ENCODE results near the gene RAX.

RAX gene

DNA sequence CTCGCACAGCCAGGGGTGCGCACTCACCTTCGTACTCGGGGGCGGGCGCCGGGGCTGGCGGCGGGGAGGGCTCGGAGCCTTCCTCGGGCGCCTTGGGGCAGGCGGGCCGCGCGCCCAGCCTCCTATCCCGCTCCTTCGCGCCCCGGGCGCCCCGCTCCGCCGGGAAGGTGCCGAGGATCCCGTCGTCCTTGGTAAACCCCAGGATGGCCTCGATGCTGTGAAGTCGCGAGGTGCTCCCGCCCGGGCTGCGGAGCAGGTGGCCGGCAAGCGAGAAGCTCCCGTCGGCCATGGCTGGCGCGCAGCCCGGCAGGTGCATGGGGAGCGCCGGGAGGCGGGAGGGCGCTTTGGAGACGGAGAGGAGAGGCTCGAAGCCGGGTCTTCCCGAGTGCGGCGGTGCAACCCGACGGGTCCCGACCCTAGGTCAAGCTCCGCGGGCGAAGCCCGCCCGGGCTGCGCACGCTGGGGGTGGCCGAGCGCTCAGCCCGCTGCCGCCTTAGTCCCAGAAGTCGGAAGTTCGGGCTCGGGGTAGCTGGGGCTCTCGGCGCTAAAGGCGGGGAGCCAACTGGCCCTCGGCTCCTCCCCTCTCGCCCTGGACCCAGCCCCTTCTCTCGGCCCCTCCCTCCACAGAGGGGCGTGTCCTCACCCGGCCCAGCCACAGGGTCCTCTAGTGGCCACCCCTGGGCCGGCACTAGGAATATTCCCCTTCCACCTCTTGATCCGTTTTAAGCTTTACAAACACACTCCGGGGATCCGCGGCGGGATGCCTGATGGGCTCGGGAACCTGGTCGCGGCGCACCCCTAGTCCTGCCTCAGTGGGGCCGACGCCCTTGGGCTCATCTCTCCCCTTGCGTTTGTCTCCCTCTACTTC lies at the start of gene RAX:
RAX (minus strand) TSS at position 564 of the 868 bp plus-strand sequence; CDS start at position 316, 248 bp downstream.
- no peak for DNase-seq

DNA sequence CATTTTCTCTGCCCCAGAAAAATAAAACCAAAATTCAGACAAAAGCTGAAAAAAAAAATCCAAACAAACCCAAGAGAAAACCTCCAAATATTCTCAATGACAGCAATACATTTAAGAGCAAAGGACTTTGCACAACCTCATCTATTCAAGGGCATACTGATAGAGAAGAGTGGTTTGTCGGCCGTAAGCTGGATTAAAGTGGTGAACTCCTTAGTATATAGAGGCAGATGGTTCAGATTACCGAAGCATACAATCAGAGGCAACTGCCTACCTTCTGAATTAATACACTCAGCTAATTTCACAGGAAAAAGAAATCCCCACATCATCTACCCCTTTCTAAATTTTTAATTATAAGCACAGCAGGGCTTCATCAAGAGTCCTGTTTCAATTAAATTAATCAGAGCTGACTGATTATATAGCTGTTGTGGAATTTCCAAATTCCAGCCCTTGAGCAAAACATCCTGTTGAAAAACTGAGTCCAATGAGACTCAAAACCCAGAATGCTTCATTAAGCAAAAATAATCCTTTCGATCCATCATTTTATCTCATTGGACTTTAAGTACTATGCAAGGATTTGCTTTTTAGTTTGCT lies 45.3 kb upstream of the RAX start, which contains the start of gene CPLX4:
CPLX4 (minus strand) TSS at position 190 of the 591 bp plus-strand sequence; CDS start at position 3, 187 bp downstream.
- DNase-seq: no peak

DNA sequence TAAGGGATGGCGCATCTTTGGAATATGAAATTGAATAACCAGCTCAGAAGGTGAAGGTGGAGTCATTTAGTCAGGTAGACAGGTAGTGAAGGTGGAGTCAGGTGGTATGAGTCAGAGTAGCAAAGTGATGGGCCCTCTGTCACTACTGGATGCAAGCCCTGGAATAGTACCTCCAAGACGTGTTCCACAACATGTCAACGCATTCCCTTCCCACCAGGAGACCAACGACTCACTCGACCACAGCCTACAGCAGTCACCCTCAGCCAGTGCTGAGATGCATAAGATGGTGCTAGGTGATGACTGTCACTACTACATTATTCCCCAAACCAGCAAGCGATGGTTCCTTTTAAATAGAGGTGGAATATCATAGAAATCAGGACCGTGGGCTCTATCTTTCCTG lies 38.4 kb upstream of the RAX start:
- no peak for DNase-seq

DNA sequence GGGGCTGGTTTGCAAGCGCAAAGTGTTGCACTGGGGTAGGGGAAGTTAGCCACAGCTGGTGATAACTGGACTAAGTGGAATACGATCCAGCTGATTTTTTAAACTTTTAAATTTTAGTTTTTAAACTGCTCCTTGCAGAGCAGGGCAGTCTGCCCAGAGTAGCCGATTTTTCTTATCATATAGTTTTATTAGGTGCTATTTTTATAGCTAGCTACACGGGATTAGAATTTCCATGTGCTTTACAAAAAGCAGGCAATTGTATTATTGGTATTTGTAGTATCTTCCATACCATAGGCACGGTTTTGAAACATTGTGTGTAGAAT lies 35.6 kb upstream of the RAX start:
- no peak for DNase-seq

DNA sequence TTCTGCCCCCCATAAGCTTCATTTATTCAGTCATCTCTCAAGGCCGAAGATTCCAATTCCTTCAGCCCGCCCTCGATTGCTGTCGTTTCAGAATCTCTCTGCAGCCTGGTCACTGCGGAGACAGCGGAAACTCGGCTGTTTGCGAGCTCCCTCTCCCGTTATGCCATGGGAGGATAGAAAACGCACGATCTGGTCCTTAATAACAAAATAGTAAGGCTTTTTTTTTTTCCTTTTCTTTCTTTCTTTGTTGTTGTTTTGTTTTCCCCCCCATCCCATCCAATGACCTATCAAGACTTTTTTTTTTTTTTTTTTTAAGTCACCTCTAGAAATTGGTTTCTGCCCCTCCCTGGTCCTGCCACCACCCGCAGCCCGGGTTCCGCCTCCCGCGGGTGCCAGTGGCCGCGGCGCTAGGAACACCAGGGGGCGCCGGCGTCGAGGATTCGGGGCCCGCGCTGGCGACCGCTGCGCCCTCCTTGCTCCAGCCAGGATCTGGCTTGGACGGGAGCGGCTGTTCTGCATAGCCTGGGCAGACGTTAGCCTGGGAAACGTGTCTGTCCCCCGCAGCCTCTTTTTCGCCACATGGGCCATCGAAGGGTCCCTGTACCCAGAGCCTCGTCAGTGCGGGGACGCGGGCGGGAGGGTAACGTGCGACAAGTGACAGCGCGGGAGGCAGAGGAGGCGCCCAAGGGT lies 35.1 kb upstream of the RAX start:
- DNase-seq: peak; percentile 55

DNA sequence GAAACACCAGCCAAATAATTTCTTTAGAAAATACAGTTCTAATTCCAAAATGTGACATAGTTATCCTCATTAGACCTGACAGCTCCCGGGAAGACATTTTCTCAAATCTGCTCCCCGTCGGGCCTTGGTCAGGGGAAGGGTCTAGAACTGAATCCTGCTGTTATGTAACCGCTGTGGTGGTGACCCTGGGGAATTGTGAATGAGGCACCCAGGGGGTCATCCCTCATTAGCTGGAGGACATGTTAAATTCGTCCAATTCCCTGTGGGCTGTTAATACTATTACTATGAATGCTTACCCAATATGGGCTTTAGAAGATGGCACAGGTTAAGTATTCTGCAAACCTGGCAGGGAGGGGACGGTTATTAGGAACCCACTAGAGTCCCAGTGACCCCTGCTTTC lies 33.4 kb upstream of the RAX start:
- DNase-seq: no peak

DNA sequence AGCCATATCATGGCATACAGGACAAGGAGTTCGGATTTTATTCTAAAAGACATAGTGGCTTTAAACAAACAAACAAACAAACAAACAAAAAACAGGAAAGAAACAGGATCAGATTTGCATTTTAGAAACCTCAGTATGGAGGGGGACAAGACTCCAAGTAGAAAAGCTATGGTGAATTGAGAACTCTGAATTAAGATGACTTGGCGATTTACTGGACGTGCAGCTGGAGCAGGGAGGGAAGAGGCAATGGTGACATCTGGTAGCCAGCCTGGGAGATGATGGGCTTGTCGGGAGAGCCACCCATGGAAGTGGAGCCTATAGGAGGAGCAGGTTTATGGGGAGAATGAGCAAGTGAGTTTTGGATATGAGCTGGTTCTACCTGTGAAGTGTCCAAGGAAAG lies 32.0 kb upstream of the RAX start:
- no peak for DNase-seq

DNA sequence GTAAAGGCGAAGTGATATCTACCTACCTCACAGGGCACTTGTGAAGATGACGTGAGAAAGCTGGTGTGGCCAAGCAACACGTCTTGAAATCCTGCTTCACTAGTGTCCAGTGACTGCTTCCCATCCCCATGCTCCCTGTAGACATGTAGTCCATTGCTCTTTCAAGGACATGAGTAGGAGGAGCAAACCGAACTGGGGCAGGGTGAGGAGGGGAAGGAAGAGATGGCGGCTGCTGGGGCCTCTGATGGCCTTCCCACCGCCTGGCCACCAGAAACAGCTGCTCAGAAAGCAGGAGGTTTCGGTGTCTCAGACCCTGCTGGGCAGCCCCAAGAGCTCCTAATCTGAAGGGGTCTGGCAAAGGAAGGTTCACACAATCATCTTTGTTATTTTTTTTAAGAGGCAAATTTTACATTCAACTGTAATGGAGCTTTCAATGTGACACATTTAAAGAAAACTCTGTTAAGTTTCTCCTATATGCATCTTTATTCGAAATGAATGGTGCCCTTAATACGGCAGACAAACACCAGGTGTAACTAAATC lies 30.5 kb upstream of the RAX start:
- DNase-seq: no peak

DNA sequence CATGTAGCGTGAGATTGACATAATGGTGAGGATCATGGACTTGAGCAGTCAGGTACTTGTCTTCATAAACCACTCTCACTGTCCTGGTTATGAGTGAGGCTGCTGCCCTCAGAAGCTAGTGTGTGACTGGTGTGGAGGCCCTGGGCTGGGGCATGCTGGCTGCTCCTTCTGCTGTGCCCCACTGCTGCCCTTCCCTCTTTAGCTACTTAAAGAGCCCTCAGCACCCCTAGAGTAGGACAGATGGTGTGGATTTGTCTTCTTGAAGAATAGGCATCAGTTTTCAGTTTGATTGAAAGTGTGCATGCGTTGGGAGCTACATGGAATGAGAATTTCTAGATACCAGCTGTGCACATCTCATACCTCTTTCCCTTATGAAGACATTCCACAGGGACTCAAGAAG lies 29.8 kb upstream of the RAX start:
- DNase-seq: no peak

DNA sequence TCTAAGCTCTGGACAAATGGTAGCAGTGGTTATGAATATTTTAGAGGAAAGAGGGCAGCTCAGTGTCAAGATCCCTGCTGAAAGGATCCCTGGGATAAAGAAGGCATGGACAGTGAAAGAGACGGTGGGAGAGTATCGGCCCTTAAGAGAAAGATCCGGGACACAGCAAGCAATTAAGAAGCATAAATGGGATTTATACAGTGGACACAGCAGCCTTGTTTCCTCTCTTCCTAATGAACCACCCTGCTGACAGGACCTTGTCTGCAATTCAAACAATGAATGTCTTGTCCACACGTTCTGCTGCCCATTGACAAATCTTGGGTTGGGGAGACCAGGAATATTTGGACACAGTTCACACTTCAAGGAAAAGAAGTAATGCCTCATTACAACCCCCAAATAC lies 28.7 kb upstream of the RAX start:
- DNase-seq: no peak

DNA sequence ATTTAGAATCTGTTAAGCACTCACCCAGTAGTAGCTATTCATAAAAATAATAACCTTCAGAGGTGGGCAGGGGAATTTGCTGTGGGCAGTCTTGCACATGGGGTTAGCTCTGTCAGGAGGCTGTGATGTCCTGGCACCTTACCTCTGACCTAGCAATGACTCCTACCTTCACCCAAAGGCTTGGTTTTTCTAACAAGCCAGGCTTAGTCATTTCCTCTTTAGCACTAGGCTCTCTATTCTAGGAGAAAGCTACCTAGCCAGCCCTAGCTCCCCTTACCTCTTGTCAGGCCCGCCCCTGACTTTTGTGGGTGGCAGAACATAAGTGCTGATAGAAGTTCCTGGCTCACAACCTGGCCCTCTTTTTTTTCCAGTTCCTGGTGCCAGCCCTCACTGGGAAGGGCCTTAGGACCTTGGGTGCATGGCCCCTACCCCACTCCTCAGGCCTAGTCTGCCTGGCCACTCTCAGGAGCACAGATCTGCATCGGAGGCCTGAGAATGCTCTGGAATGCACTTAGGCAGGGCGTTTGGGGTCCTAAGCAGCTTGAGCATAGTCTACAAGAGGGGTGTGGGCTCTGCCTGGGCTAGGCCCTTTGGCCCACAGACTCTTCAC lies 27.5 kb upstream of the RAX start:
- DNase-seq: no peak

DNA sequence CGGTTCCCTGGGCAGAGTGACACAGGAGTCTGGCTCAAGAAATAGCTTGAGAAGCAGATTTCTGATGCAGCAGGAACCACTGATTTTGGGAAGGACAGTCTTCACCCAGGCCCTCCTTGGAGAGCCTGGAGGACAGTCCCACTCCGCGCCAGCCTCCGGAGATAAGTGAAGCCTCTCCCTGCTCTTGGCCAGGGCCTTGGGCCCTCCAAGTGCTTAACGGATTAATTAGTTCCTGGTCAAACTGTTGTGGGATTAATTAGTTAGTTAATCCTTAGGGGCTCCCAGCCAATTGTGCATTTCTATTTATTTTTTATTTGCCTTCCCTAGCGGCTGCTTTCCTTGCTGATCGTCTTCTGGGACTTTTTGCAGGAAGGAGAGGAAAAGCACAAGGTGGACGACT lies 25.6 kb upstream of the RAX start:
- DNase-seq: no peak

DNA sequence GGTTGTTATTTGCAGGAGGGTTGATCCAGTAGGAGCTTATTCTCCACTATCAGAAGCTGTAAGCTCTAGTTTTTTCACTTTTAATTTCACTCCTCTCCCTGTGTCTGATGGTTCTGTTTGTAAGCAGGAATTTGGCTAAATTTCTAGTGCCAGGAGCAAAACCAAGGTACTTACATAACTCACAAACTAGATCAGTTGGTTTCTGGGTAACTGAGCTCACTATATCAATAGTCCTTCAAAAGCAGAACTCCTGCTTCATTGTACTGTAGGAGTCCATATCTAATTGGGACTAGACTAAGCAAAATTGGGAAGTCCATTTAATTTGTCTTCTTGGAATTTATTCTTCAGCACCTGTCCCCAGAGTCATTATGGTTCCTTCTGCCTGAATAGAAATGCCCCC lies 20.1 kb upstream of the RAX start:
- no peak for DNase-seq

DNA sequence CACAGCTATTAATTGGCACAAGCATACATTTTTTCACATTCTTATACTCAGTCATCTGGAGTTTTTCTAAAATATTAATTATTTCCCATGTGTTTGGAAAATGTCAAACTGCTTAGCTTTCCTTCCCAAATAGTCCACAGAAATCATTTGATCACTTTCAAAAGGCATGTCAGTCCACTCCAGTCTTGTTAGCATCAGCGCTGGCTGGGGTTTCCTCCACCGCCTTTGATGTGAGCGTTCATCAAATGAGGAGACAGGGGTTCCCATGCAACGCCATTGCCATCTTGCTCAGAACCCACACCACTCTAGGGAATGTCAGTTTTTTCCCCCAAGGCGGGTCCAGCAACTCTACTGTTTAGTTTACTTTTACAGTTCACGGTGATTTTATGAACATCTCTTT lies 13.1 kb upstream of the RAX start:
- DNase-seq: no peak

DNA sequence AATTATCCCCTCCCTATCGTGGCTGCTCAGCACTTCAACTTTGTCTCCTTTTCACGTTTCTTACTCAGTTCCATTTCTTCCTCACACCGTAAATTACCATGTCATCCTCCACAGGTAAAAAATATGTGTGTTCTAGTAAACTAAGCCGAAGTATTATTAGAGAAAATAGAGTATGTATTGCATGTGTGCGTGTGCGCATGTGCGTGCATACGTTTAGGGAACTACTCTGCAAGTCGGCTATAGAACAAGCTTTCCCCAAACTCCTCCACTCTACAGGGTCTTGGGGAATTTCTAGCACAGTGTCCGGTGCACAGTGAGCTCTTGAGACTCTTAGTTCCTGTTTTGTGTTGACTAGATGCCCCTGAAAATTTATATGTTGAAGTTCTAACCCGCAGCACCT lies 9.1 kb upstream of the RAX start:
- DNase-seq: no peak

DNA sequence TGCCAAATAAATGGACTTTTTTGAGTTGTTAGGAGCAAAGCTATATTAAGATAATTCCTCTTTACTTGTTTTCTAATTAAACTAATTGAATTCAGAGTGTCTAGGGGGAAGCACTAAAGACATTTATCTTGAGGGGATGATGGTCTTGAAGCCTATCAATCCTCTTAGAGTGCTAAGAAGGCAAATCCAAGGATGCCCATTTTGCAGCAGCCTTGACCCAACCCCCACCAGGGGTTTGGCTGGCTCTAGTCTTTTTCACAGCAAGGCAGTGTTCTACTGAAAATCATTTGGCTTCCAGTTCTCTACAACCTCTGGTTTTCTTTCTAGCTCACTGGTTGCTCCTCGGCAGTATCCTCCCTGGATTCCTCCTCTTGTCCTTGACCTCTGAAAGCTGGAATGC lies 6.5 kb upstream of the RAX start:
- DNase-seq: no peak

DNA sequence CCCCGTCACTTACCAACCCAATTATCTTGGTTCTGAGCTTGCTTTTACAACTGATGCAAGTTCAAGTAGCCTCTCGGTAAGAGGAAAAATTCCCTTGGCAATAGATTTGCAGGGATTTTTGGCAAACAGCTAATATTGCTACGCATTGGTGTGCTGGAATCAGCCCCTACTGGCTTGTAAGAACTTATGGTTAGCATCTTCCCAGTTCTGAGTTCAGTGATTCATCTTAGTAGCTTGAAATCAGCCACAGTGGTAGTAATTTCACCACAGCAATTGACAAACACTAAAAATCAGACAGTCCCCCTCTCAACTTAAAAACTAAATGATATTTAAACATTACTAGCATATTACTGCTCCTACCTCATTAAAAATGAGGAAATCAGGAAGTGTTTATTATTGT lies 5.9 kb upstream of the RAX start:
- DNase-seq: no peak

DNA sequence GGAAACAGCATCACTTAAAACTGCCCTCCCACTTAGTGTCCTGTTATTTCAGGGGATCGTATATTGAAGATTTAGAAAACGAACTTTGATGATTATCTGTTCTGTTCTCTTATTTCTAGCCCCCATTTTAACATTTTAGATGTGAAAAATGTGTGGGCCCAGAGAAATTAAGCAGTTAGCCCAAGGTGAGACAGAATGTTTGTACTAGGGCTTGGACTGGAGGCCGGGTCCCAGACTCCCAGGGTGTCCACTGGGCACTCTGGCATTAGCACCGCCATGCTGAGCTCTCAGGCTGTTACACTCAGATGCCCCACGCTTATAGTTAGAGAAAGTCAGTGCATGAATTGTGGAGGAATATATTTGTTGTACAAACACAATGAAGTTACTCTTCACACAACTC lies 5.5 kb upstream of the RAX start:
- no peak for DNase-seq

DNA sequence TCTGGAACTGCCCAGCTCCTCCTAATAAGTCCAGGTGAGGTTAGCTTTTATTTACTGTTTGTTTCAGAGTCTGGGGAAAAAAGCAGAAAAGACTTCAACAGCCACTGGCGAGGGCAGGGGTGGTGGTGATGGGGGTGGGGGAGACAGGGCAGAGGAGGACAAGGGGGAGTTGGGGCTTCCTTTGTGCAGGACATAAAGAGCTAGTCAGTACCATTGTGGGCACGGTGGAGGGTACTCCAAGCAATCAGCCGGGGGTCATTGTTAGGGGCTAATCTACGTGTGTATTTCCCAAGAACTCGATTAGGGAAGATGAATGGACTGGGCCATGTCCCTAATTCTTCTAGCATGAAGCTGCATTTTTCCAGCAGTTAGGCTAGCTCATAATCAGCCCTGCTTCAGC lies 2.8 kb upstream of the RAX start:
- no peak for DNase-seq

DNA sequence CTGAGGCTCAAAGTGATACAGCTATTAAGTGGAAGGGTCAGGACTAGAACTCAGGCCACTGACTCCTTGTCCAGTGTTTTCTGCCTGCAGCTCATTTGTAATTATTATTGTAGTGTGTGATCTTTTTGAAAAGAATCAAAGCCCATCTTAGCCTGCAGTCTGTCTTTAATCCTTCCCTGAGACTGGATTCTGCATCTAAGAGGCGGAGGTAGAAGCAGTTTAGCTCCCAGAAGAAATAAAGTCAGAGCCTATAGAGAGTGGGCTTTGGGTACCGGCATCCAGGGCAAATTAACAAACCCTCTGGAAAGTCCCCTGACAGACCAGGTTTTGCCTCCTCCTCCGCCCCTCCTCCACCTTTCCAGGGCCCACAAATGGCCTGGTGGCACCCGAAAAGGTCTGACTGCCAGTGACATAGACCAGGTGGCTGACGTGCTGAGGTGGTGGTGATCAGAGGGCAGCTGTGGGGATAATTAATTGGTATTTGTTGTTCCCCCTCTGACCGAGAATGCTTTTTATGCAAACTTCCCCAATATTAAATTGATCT lies 2.2 kb upstream of the RAX start:
- DNase-seq: no peak

DNA sequence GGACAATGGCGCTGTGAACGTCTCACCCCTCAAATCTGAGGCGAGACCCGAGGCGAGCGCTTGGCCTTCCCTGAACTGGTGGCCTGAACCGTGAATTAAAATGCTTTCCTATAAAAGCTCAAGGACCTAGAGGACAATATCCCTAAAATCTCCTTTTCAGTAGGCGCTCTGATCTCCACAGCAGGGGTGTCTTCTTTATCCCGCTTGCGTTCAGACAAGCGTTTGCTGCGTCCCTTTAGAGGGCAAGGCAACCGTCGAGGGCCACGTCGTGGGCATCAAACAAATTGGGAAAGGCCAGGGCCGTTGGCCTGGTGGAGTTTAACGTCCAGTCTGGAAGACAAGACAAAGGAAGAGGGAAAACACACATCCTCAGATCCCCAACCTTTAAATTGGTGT lies 1.3 kb upstream of the RAX start:
- DNase-seq: no peak

DNA sequence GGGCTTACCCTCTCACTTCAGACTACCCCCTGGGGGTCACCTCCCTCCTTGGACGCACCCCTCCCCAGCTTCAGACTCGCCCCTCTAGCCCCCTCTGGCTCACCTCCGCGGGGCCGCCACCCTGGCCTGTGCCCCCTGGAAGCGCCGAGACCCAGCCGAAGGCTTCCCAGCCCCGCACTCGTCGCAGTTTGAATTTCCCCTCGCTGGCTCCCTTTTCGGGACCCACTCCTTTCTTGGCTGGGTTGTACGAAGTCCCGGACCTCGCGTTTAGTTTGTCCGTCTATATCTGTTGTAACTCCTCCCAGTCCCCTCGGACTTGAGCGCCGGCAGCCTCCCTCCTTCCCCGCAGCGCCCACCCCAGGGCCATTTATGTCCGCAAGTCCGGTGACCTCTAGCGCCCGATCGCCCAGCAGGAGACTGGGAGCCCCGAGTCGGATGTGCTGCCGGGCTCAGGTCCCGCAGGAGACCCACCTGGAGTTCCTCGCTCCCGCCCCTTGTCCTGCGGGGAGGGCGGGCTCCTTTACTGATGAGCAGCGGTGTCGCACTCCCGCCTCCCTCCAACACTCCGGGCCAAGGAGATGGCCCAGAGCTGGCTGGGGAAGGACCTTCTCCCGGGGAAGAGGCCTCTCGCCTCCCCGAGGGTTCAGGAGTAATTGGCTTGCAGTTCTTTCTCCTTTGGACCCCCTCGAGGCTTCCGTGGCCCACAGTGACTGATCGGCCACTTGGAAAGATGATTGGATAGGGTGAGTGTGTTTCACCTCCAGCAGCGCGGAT lies 692 bp upstream of the RAX start:
- DNase-seq: no peak
